NT2/D1 (cell line): ENCODE measurements around the gene UCP2.

Source experiments
- SUZ12 ChIP-seq: IDR thresholded peaks from 2 replicates; pipeline ENCODE4 v1.6.1; 2011; ENCODE audit not compliant: insufficient read length, insufficient read depth; ENCODE audit errors: extremely low read depth
- YY1 ChIP-seq: IDR thresholded peaks from 2 replicates; pipeline ENCODE4 v1.6.1; 2011; ENCODE audit not compliant: insufficient read length, insufficient read depth
- ZNF274 ChIP-seq: IDR thresholded peaks from 2 replicates; pipeline ENCODE4 v1.6.1; 2011; ENCODE audit warnings: mild to moderate bottlenecking, low read depth, low read length

DNA sequence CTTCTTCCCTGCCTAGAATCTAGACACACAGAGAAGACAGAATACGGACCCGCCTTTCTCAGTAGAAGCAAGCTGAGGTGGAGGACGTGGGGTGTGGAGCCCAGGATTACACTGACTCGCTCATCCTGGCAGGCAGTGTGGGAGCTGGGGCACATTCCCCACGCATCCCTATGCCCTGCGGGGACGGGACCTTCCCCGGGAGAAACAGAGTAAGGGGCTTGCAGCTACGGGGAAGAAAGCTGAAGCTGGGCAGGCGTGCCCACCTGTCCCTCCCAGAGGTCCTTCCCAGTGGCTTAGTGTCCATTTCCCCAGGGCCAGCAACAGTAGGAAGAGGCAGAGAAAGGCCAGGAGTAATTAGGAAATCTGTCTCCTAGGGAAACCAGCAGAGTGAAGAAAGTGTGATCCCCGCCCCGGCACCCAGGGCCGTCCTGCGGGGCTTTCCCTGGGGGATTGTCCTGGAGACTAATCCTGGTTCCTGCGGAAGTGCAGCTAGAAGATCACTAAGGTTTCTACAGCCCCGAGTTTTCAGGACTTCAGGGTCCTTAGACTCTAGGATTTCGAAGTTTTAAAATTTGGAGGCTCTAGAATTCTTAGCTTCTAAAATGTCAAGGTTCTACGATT is 24.0 kb downstream of the UCP2 start:
- no peak for TF ChIP-seq ZNF274
- TF ChIP-seq YY1 = no peak
- no peak for TF ChIP-seq SUZ12
